Lower leg skin (tissue), 3 donors: ENCODE measurements around the gene FLRT2.

ENCODE experiments used
- CTCF ChIP-seq, 3 donors: fragments of 450-650 bp; IDR thresholded peaks; one replicate each; pipeline ENCODE4 v1.5.1; 2016; ENCODE audit warnings: antibody characterized with exemption in 3 of 3, mild to moderate bottlenecking in 3 of 3, moderate library complexity in 2 of 3
- POLR2A ChIP-seq, 2 donors: fragments of 450-650 bp; IDR thresholded peaks; one replicate each; pipeline ENCODE4 v1.6.1; 2016 to 2017; ENCODE audit warnings: antibody characterized with exemption in 2 of 2, mild to moderate bottlenecking in 1 of 2, moderate library complexity in 1 of 2

- TF ChIP-seq CTCF (IDR thresholded peaks at IDR 0.05) (no peak), POLR2A (IDR thresholded peaks at IDR 0.05) (no peak)
These were observed 3.9 kb downstream of the FLRT2 start for GRCh38 chr14:85533861-85534291.
